ENCODE results near the gene DCUN1D2. TPM values are rescaled to one million over a fixed set of nuclear protein-coding genes. Genes with fewer than 3 reads are reported as not detected.
"Not testable (repeated sequence)": the region's sequence is repeated elsewhere in the genome, so short reads cannot be mapped to it uniquely, and the experiment has no call there.

DCUN1D2 gene
- total RNA-seq (2014; rRNA removed; shearing (Covaris generic)) = 8.1 and 8.5 TPM in 2 replicates
- polyA plus RNA-seq (2014; cell fraction: nucleus; rRNA removed) = 18.0 and 30.3 TPM in 2 replicates

DNA sequence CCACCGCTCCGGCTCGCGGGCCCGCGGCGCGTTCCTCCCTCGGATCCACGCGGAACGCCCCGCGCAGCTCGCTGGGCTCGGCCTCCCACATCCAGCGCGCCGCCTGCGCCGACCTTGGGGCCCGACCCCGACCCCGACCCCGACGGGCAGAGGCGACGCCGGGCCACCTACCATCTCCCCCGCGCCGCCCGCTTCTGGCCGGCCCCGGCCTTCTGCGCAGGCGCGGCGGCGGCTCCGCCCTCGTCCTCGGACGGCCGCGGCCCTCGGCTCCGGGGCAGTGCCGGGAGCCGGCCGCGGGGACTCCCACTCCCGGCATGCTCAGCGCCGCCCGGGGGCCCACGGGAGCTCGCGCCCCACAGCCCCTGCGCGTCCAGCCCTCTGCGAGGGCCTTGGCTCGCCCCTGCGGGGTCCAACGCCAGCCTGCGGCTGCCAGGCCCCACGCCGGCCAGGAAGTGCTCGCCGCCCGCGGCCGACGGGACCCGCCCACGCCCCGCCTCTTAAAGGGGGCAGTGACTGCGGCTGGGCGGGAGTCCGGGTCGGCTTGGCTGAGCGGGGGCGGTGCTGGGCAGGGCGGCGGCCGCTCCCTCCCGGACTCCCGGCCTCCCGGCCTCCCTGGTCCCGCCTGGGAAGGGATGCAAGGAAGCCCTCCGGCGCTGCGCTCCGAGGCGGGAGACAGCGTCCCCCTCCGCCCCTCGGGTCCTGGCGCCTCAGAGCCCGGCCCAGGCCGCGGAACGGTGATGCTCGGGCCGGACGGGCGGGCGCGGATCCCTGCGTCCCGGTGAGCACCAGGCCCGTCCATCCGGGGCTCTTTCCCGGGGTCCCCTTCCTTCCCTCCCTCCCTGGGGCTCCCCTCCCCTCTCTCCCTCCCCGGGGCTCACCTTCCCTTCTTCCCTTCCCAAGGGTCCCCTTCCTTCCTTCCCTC is at the start of gene DCUN1D2:
Gene DCUN1D2, minus strand, starts transcription at position 216 of the 922 bp plus-strand sequence. Its CDS starts 42 bp downstream, at position 174.
- peak; percentile 84 for DNase-seq (ENCODE audit: extremely low read depth, low read depth)

DNA sequence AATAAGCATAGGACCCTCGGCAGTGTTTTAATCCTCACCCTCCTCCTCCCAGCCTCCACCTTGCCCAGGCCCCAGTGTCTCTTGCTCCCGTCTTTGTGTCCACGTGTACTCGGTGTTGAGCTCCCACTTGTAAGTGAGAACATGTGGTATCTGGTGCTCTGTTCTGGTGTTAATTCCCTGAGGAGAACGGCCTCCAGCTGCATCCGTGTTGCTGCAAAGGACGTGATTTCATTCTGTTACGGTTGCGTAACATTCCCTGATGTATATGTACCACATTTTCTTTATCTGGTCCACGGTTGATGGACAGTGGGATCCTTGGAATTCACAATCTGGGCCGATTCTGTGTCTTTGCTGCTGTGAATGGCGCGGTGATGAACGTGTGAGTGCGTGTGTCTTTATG is 49.3 kb upstream of the DCUN1D2 start:
- no peak for DNase-seq (ENCODE audit: extremely low read depth, low read depth)

DNA sequence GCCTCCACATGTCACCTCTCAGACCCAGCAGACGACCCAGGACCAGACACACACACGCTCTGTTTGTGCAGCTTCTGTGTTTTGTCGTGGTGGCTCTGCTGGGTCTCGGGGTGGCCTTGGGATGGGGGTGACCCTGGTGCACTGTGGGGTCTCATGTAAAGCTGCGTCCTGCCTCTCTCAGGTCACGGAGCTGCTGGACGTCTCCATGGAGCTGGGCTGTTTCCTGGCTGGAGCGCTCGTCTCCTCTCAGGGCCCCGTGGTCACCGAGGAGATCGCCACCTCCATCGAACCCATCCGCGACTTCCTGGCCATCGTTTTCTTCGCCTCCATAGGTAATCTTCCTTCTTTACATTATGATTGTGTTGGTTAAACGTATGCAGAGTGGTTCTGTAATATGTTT is 48.7 kb upstream of the DCUN1D2 start:
- no peak for DNase-seq (ENCODE audit: extremely low read depth, low read depth)

DNA sequence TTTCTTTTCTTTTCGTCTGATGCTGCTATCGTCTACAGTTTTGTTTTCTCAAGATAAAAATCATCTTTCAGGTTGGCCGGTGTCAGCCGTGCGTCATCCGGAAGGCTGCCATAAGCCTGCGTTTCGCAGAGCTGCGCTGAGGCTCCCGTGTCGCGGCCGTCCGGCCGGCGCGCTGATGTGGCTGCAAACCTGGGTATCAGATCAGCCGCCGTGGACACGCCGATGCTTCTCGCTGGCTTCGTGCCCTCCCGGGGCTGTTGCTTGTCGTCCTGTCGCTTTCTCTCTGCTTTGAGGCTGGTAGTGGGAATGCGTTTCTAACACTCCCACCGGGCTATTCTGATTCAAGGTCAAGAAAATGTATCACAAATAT is 48.2 kb upstream of the DCUN1D2 start:
- DNase-seq (ENCODE audit: extremely low read depth, low read depth) = no peak

DNA sequence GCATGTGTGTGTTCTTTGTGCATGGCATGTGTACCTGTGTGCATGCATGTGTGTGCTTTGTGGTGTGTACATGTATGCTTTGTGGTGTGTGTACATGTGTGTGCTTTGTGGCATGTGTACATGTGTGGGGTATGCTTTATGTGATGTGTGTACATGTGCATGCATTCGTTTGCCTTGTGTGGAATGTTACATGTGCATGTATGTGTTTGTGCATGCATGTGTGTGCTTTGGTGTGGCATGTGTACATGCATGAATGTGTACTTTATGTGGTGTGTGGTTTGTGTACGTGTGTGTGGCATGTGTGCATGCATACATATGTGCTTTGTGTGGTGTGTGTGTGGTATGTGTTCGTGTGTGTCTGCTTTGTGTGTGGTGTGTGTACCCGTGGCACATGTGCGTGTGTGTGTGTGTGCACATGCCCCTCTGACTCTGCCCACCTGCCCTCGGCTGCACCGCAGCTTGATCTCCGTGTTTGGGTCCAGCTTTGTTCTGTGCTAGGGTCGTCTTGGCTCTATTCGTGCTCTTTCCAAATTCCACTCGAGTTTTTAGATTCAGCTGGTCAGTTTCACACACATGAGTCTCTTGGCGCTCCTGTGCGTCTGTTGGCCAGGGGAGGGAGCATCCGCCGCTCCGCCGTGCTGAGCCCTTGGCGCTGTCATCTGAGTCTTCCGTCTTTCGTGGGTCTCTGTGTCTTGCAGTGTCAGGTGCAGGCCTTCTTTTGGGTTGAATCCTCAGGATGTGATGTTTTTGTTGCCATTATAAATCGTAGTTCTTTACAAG is 47.6 kb upstream of the DCUN1D2 start:
- no peak for DNase-seq (ENCODE audit: extremely low read depth, low read depth)

DNA sequence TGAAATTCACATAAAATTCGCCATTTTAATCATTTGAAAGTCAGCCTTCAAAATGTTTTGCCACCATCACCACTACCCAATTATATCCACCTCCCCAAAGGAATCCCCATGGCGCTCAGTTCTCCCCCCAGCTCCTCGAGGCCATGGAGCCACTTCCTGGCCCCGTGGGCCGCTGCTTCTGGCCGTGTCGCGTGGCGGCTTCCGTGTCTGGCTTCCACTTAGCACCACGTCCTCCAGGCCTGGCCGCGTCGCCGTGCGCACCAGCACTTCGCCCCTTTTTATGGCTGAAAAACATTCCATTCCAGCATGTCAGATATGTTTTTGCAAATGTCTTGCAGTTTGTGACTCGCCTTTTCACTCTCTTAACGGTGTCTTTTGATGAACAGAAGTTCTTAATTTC is 46.7 kb upstream of the DCUN1D2 start:
- no peak for DNase-seq (ENCODE audit: extremely low read depth, low read depth)

DNA sequence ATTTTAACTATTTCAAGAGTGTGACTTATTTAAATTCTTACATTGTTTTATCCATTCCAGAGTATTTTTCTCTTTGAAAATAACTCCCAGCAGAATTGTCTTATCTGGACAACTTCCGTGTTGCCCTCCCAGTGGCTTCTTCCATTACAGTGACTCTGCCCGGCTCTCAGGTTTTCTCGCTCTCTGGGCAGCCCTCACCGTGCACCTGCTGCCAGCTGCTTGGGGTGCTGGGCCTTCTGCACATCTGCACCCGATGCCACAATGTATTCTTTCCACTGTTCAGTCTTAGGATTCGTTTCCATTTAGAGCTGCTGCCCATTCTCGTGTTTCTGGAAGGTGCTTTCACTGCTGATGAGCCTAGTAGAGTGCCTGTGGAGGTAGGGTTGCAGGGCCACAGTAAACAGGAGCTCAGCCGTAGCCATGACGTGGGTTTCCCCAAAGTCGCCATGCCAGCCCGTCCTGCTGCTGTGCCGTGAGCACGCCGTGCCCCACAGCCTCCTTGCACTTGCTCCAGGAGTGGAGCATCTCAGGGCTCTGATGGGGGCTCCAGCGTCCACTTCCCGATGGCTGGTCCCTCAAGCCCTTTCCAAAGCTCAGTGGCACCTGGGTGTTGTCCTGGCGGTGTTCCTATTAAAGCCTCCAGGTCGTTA is 46.1 kb upstream of the DCUN1D2 start:
- DNase-seq (ENCODE audit: extremely low read depth, low read depth) = no peak

DNA sequence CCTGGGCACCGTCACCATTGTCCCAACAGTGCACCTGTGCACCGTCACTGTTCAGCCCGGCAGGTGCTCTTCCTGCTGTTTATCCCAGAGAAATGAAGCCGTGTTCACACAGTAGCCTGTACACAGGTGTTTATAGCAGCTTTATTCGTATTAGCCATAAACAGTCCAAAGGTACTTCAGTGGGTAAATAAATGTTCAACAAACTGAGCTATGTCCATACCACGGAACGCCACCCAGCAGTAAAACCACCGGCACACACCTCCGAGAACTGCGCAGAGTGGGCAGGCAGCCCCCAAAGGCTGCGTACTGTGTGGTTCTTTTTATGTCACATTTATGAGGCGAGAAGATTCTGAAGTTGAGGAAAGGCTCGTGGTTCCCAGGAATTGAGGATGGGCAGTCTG is 44.9 kb upstream of the DCUN1D2 start:
- no peak for DNase-seq (ENCODE audit: extremely low read depth, low read depth)

DNA sequence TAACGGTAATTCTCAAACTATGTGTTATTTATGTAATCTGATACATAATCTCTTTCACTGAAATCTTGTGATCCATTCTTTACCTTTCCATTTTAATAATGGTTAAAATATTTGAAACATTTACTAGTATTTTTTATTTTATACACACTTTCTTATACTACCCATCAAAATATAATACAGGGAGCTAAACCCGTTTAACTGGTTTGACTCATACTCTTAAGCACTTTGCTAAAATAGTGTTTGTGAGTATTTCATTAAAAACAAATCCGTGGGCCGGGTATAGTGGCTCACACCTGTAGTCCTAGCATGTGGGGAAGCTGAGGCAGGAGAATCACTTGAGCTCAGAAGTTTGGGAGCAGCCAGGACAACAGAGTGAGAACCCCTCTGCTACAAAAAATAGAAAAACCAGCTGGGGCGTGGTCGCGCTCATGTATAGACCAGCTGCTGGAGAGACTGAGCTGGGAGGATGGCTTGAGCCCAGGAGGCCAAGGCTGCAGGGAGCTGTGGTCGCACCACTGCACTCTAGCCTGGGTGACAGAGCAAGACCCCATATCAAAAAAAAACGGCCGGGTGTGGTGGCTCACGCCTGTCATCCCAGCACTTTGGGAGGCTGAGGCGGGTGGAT is 43.8 kb upstream of the DCUN1D2 start:
- no peak for DNase-seq (ENCODE audit: extremely low read depth, low read depth)

DNA sequence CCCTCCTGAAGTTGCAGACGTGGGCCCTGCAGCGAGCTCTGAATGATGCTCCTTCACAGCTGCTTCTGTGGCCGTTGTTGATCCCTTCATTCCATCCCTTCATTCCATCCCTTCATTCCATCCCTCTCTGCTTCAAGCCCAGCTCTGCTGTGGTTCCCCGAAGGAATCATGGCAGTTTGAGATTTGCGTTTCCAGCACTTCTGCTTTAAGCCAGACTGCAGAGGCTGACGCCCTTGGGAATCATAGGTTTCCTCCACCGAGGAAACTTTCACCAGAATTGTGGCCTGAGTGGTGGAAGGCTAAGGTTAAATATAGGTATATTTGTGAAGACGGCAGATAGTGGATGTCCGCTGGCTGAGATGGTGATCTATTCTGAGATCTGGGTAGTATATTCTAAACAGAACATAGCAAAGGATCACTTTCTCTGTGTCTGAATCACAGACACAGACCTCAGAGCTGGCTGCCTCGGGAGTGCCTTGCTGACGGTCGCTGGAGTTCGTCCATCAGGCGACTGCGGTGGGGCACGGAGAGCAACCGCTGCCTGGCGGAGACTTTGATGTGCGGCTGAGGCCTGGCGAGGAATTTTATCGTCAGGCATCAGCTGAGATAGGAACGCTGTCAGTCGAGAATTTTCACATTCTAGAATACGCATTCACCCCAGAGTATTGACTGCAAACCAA is 42.8 kb upstream of the DCUN1D2 start:
- DNase-seq (ENCODE audit: extremely low read depth, low read depth) = no peak

DNA sequence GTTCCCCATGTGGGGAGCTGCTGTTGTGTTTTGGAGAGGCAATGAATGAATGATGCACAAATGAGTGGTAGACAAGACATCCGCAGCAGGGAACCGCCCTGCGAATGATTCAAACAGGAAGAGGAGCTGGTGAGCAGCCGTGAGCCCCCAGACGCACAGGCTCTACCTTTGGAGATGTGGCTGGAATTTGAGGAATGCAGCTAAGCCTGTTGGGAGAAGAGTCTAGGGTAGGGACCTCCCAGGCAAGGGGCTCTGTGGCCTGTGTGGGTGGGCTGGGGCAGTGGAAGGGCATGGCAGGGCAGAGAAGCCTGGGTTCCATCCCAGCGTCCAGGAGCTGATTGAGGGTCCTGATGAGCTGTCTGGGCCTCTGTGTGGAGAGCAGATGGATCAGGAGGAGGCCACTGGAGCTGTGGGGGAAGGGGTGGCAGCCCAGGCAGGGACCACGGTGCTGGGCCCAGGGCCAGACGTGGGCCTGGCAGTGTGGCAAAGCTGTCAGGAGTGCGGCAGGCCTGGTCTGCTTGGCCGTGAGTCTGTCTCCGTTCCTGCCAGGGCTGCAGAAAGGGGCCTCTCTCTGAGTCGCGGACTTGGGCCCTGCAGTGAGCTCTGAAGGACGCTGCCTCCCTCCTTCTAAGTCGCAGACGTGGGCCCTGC is 41.8 kb upstream of the DCUN1D2 start:
- DNase-seq (ENCODE audit: extremely low read depth, low read depth) = no peak

DNA sequence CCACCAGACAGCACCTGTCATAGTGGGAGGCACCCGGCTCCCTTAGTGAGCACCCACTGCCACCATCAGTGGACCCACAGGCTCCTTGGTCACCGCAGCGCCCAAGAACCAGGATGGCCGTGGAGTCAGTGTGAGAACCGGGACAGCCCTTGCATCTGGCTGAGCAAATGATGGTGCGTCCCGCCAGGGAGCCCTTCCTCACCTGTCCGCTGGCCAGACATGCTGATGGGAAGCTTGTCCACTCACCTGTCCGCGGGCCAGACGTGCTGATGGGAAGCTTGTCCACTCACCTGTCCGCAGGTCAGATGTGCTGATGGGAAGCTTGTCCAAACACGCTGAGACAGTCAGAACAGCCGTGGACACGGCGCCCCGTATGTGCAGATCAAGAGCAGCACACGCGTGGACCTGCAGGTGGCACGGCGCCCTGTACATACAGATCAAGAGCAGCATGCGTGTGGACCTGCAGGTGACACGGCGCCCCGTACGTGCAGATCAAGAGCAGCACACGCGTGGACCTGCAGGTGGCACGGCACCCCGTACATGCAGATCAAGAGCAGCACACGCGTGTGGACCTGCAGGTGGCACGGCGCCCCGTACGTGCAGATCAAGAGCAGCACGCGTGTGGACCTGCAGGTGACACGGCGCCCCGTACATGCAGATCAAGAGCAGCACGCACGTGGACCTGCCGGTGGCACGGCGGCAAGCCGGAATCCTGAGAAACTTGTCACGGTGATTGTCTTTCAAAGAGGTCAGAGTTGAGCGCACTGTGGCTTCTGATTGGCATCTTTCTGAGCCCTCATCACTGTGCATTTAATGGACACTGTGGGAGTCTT is 40.7 kb upstream of the DCUN1D2 start:
- DNase-seq (ENCODE audit: extremely low read depth, low read depth) = no peak

DNA sequence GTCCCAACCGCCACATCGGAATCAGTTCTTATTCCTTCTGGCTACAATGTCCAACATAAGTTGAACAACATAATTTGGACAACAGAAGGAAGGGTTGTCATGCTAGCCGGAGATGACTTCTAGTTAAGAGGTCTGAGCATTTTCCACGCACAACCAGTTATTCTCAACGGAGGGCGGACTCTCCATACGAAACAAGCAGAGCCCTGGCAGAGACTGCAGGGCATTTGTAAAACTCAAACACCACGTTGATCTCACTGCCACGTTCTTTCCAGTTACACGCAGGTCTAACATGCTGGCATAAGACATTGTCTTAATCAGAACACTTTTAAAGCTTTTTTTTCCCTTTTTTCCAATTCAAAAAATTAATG is 38.3 kb upstream of the DCUN1D2 start:
- no peak for DNase-seq (ENCODE audit: extremely low read depth, low read depth)

DNA sequence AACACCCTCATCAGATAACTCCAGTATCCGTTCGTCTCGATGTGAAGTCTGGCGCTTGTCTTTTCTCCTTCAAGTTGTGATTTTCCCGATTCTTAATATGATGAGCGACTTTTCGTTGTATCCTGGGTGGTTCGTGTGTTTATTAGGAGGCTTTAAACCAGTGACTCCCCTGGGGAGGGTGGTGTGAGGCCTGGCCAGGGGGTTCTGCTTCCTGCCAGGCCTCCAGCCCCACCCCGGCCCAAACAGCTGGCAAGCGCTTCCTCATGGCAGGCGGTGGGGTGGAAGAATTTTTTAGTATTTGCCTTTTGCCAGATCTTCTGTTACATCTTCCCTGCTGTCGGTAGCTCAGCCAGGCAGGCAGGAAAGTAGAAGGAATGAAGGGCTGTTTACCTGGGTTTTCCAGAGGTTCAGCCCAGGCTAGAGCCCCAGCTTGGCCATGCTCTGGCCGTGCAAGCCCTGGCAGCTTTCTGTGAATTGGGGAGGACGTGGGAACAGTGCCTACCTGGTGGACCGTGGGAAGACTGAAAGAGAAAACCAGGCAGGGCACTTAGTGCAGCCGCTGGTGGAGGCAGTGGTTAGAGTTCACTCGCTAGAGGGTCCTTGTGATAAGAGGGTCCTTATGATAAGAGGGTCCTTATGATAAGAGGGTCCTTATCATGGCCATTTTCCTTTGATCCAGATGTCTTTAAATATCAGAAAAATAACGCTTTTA is 37.7 kb upstream of the DCUN1D2 start:
- no peak for DNase-seq (ENCODE audit: extremely low read depth, low read depth)

DNA sequence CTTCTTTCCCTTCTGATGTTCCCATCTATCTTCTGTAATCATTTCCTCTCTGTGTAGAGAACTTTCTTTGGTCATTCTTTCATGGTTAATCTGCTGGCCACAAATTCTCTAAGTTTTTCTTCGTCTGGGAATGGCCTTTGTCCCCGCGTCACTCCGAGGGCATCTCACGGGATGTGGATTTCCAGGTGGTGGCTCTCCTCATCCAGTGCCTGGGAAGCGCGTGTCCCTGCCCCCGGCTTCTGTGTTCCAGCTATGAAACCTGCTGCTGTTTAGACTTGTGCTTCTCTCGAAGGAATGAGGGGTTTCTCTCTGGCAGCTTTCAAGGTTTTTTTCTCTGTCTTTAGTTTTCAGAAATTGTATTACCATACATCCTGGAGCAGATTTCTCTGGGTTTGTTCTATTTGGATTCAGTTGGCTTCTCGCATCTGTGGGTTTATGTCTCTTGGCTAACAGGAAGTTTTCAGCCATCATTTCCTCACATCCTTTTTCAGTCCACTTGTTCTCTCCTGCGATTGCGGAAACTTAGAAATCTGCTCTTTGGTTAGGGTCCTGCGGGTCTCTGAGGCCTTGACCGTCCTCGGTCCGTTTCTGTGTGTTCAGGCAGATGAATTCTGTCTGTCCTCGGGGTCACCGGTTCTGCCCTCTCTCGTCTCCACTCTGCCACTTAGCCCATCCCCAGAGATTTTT is 36.9 kb upstream of the DCUN1D2 start:
- no peak for DNase-seq (ENCODE audit: extremely low read depth, low read depth)

DNA sequence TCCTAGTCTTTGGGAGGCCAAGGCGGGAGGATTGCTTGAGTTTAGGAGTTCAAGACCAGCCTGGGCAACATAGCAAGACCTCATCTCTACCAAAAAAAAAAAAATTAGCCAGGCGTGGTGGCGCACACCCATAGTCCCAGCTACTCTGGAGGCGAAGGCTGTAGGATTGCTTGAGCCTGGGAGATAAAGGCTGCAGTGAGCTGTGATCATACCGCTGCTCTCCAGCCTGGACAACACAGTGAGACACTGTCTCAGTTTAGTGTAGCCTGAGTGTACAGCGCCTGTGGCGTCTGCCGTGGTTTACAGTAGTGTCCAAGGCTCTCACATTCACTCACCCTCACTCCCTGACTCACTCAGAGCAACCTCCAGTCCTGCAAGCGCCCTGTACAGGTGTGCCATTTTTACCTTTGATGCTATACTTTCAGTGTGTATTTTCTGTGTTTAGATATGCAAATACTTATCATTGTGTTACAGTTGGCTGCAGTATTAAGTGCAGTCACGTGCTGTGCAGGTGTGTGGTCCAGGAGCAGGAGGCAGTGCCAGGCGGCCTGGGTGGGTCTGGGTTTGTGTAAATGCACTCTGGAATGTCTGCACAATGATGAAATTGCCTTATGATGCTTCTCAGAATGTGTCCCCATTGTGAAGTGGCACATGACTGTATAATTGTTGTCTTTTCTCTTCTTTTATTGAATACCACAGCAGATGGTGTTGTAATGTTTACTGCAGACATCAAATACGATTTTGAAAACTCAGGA is 36.1 kb upstream of the DCUN1D2 start:
- no peak for DNase-seq (ENCODE audit: extremely low read depth, low read depth)

DNA sequence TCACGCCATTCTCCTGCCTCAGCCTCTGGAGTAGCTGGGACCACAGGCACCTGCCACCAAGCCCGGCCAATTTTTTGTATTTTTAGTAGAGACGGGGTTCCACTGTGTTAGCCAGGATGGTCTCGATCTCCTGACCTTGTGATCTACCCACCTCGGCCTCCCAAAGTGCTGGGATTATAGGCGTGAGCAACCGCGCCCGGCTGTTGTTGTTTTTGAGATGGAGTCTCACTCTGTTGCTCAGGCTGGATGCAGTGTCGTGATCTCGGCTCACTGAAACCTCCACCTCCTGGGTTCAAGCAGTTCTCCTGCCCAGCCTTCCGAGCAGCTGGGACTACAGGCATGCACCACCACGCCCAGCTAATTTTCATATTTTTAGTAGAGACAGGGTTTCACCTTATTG is 31.9 kb upstream of the DCUN1D2 start:
- not testable (repeated sequence) for DNase-seq (ENCODE audit: extremely low read depth, low read depth)

Data from NCI-H460 (cell line).